ENCODE results near the gene OR10V1. TPM values are rescaled to one million over a fixed set of nuclear protein-coding genes. Genes with fewer than 3 reads are reported as not detected.

OR10V1 gene
- total and polyA plus RNA-seq, 8 donors: not detected

DNA sequence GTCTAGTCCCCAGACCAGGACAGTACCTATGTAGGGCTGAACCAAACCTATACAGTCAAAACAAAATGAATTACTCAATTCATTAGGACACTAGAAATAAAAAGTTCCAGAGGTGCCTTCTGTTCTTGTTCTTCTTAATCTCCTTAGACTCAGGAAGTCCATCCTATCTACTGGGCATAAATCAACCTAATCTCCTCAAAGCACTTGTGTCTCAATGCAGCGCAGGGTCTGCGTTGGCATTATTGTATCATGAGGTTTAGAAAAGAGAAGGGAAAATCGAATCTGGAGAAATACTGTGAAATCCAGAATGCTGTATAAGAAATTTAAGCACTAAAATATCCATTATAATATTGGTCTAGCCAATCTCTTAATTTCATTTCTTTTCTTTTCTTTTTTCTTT lies 2.4 kb upstream of the OR10V1 start:
- Histone ChIP-seq H3K36me3 (no peaks in the 10 kb centered on the region), H3K4me1 (no peaks in the 10 kb centered on the region), H3K27me3 (peaks cover 0 to 12% of the 10 kb centered on the region in 2 donors), H3K4me3 (no peak overlapping the region), H3K9me3 (no peaks in the 10 kb centered on the region), H3K27ac (no peak overlapping the region)
- intact Hi-C loops (cut with DNase I): no loop called here
- TF ChIP-seq, protein P1, sequence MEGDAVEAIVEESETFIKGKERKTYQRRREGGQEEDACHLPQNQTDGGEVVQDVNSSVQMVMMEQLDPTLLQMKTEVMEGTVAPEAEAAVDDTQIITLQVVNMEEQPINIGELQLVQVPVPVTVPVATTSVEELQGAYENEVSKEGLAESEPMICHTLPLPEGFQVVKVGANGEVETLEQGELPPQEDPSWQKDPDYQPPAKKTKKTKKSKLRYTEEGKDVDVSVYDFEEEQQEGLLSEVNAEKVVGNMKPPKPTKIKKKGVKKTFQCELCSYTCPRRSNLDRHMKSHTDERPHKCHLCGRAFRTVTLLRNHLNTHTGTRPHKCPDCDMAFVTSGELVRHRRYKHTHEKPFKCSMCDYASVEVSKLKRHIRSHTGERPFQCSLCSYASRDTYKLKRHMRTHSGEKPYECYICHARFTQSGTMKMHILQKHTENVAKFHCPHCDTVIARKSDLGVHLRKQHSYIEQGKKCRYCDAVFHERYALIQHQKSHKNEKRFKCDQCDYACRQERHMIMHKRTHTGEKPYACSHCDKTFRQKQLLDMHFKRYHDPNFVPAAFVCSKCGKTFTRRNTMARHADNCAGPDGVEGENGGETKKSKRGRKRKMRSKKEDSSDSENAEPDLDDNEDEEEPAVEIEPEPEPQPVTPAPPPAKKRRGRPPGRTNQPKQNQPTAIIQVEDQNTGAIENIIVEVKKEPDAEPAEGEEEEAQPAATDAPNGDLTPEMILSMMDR (IDR thresholded peaks at IDR 0.05): no peak
- DNase-seq: no peak
- ATAC-seq: no peak

DNA sequence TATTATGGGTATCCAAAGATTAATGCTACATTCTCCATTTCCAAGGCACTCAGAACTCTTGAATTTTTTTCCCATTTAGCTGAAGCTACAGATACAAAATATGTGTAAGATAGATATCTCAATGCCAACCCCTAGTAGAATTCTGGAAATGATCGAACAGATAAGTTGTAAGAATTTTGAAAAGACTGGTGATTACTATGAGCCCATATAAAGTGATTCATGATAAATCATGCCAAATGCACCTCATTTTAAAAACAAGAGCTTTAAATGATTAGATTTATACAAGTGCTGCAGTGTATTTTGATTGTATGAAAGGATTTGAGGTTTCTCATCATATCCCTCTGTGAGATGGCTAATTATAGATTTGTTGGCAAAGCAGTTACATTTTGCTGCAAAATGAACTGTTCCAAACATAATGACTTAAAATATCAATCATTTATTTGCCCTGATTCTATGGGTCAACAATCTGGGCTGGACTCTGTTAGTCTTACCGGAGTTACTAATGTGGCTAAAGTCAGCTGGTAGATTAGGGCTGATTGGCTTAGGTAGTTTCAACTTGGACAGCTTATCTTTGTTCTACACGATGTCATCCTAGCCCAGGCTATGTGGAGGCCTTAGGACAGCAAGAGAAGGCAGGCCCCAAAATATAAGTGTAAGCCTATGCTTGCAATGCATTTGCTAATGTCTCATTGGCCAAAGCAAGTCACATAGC lies 3.4 kb downstream of the OR10V1 start:
- no peaks in the 10 kb centered on the region for H3K4me1 ChIP-seq
- no peak overlapping the region for H3K4me3 ChIP-seq
- H3K27me3 ChIP-seq: peaks cover 0 to under 1% of the 10 kb centered on the region in 2 donors
- intact Hi-C loops (cut with DNase I): no loop called here
- DNase-seq: no peak
- H3K27ac ChIP-seq: no peak overlapping the region
- no peaks in the 10 kb centered on the region for H3K36me3 ChIP-seq
- no peak for ATAC-seq
- TF ChIP-seq, protein P1 (IDR thresholded peaks at IDR 0.05): no peak
- H3K9me3 ChIP-seq: no peaks in the 10 kb centered on the region

DNA sequence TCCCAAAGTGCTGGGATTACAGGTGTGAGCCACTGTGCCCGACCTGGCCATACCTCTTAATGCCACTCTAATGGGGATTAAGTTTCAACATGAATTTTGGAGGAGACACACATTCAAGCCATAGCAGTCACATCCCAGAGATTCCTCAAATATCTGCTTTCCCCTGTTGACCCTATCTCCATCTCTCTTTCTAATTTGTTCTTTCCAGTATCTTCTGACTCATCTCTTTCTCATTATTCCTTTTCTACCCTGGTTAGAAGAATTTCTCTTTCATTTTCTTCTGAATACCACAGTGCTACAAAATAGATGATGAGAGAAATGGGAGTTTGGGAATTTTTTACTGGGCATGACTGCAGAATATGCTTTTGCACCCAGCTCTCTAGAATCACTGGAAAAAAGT lies 5.1 kb downstream of the OR10V1 start:
- no peak overlapping the region for H3K27ac ChIP-seq
- no peaks in the 10 kb centered on the region for H3K9me3 ChIP-seq
- ATAC-seq (no peak), DNase-seq (no peak)
- no peaks in the 10 kb centered on the region for H3K27me3 ChIP-seq
- H3K4me3 ChIP-seq: no peak overlapping the region
- no peaks in the 10 kb centered on the region for H3K4me1 ChIP-seq
- no peaks in the 10 kb centered on the region for H3K36me3 ChIP-seq
- intact Hi-C loops (cut with DNase I): no loop called here
- TF ChIP-seq, protein P1 (IDR thresholded peaks at IDR 0.05): no peak

DNA sequence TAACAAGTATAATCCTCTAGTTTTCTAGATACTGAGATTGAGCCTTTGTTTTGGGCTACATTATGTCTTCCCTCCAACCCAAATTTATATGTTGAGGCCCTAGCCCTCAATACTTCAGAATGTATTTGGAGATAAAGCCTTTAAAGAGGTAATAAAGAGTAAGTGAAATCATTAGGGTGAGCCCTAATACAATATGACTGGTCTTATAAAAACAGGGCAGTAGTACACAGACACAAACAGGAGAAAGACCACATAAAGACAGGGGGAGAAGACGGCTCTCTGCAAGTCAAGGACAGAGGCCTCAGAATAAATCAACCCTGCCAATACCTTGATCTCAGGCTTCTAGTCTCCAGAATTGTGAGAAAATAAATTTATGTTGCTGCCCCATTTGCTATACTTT lies 6.3 kb downstream of the OR10V1 start:
- TF ChIP-seq, protein P1 (IDR thresholded peaks at IDR 0.05): no peak
- no peaks in the 10 kb centered on the region for H3K36me3 ChIP-seq
- no peaks in the 10 kb centered on the region for H3K27me3 ChIP-seq
- no peak overlapping the region for H3K4me3 ChIP-seq
- H3K9me3 ChIP-seq: no peaks in the 10 kb centered on the region
- DNase-seq: no peak
- no peak for ATAC-seq
- H3K4me1 ChIP-seq: no peaks in the 10 kb centered on the region
- intact Hi-C loops (cut with DNase I): no loop called here
- no peak overlapping the region for H3K27ac ChIP-seq

DNA sequence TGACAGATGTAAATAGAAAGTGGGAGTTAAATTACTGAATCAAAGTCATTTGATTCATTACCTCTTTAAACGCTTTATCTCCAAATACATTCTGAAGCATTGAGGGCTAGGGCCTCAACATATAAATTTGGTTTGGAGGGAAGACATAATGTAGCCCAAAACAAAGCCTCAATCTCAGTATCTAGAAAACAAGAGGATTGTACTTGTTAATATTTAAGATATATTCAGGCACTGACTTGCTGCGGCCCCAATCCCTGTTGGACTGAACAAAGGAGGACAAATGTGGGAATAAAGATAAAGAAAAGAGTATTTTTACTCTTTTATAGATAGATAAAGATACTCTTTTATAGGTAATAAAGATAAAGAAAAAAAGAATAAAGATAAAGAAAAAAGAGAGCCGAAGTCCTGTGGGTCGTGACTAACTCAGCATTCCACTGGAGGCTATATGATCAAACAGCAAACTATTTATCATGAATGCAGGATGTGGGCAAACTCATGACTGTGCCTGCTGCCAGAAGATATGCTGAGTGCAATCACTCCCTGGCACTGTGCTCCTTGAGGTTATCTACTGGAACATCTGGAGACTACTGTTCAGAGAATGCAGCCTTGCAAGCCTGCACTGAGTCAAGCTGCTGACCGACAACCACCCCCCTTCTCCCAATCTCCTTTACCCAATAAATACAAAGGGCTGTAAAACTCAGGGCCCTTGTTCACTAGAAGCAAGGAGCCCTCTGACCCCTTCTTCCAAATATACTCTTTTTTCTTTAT lies 6.9 kb downstream of the OR10V1 start:
- TF ChIP-seq, protein P1 (IDR thresholded peaks at IDR 0.05): no peak
- H3K27ac ChIP-seq: no peak overlapping the region
- ATAC-seq (no peak), DNase-seq (no peak)
- no peak overlapping the region for H3K4me3 ChIP-seq
- no peaks in the 10 kb centered on the region for H3K4me1 ChIP-seq
- no peaks in the 10 kb centered on the region for H3K27me3 ChIP-seq
- H3K9me3 ChIP-seq: no peaks in the 10 kb centered on the region
- no peaks in the 10 kb centered on the region for H3K36me3 ChIP-seq
- intact Hi-C loops (cut with DNase I): no loop called here
